SU-DHL-6 (cell line): Measurements from ENCODE around the gene BCAR1.

Source experiments
- EZH2phosphoT487 ChIP-seq: fragments of 200-600 bp; sonication (generic), shearing (Covaris generic); conservative IDR thresholded peaks from 2 replicates; pipeline ENCODE4 v1.6.1; 2018; ENCODE audit warnings: mild to moderate bottlenecking, antibody characterized with exemption, low read length, moderate library complexity, mixed read lengths
- TF ChIP-seq, protein P1 (sequence below): fragments of 200-600 bp; sonication (generic); IDR thresholded peaks from one replicate; pipeline ENCODE4 v1.5.1; 2017; ENCODE audit warnings: antibody characterized with exemption, mild to moderate bottlenecking, low read length, moderate library complexity; ENCODE audit not compliant: insufficient read depth, poor library complexity, severe bottlenecking

DNA sequence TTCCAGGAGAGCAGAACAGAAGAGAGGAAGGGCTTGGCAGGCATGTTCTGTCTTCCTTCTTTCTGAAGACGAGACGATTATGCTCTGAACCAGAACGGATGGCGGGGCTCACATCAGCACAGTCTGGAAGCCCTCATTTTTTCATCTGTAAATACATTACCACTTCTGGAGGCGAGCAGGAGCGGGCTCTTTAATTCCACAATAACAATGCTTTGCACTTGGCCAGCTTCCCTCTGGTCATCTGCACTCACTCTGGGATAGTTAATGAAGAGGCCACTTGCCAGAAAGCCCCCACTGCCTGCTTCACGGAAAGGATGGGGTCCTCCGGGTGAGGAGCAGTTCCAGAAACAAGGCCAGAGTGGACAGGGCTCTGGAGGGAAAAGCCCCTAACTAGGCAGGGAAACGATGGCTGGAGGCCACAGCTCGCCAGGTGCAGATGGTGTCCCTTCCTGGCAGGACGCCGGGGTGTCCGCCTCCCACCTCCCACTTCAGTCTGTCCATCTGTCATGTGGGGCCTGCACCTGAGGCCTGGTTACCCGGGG, 13.1 kb upstream of the BCAR1 start:
- TF ChIP-seq, protein P1, sequence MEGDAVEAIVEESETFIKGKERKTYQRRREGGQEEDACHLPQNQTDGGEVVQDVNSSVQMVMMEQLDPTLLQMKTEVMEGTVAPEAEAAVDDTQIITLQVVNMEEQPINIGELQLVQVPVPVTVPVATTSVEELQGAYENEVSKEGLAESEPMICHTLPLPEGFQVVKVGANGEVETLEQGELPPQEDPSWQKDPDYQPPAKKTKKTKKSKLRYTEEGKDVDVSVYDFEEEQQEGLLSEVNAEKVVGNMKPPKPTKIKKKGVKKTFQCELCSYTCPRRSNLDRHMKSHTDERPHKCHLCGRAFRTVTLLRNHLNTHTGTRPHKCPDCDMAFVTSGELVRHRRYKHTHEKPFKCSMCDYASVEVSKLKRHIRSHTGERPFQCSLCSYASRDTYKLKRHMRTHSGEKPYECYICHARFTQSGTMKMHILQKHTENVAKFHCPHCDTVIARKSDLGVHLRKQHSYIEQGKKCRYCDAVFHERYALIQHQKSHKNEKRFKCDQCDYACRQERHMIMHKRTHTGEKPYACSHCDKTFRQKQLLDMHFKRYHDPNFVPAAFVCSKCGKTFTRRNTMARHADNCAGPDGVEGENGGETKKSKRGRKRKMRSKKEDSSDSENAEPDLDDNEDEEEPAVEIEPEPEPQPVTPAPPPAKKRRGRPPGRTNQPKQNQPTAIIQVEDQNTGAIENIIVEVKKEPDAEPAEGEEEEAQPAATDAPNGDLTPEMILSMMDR = no peak
- TF ChIP-seq EZH2phosphoT487 = no peak
